CD14-positive monocyte (primary cell): ENCODE data around the gene TMPRSS2. TPM values are rescaled to one million over a fixed set of nuclear protein-coding genes. Genes with fewer than 3 reads are reported as not detected.

Experiments used
- DNase-seq, 3 donors: peaks; one replicate each; pipeline ENCODE4 v3.0.0-alpha.2; 2011 to 2022
- H2AFZ ChIP-seq: 2 replicates; pipeline ENCODE4 v1.6.0; 2012; ENCODE audit warnings: mild to moderate bottlenecking, low read depth, low read length, inconsistent platforms; ENCODE audit not compliant: insufficient read depth, poor library complexity, severe bottlenecking
- H3K27ac ChIP-seq, 2 donors: 1 replicate in 1 of 2; 2 replicates in 1 of 2; pipeline ENCODE4 v1.5.1; 2012 to 2013; ENCODE audit warnings: low read length in 2 of 2, control low read depth in 1 of 2, inconsistent platforms in 1 of 2, low read depth in 1 of 2, mild to moderate bottlenecking in 1 of 2
- H3K27me3 ChIP-seq, 2 donors: one replicate each; pipeline versions ENCODE4 v1.6.0 to v1.6.1; 2011 to 2013; ENCODE audit warnings: low read length in 2 of 2; ENCODE audit not compliant: control insufficient read depth in 2 of 2, insufficient read depth in 2 of 2
- H3K36me3 ChIP-seq, 2 donors: replicated peaks in 1 of 2; 1 replicate in 1 of 2; 2 replicates in 1 of 2; pipeline versions ENCODE4 v1.5.1 to v1.6.1; 2012 to 2013; ENCODE audit warnings: low read length in 2 of 2, control low read depth in 1 of 2, inconsistent platforms in 1 of 2, mild to moderate bottlenecking in 1 of 2; ENCODE audit not compliant: insufficient read depth in 2 of 2, control insufficient read depth in 1 of 2
- H3K4me1 ChIP-seq, 2 donors: 1 replicate in 1 of 2; 2 replicates in 1 of 2; pipeline versions ENCODE4 v1.5.1 to v1.6.1; 2012 to 2013; ENCODE audit warnings: low read length in 2 of 2, control low read depth in 1 of 2, inconsistent platforms in 1 of 2, mild to moderate bottlenecking in 1 of 2, moderate library complexity in 1 of 2; ENCODE audit not compliant: insufficient read depth in 2 of 2, control insufficient read depth in 1 of 2
- H3K4me2 ChIP-seq: replicated peaks from 2 replicates; pipeline ENCODE3; 2012; ENCODE audit warnings: low read length, moderate library complexity, mild to moderate bottlenecking; ENCODE audit not compliant: poor library complexity, severe bottlenecking; ENCODE audit errors: extremely low read depth
- H3K4me3 ChIP-seq, 3 experiments: fragments of 200-600 bp in 1 of 3; sonication (generic) in 1 of 3; replicated peaks in 1 of 3; 1 replicate in 2 of 3; 2 replicates in 1 of 3; pipeline ENCODE4 v1.5.1; 2011 to 2013; ENCODE audit warnings: low read length in 3 of 3, mild to moderate bottlenecking in 3 of 3, control low read depth in 2 of 3, low read depth in 2 of 3, inconsistent platforms in 1 of 3, moderate library complexity in 1 of 3
- H3K79me2 ChIP-seq: 2 replicates; pipeline ENCODE4 v1.6.0; 2012; ENCODE audit warnings: mild to moderate bottlenecking, control low read depth, inconsistent platforms, low read length, moderate library complexity; ENCODE audit not compliant: insufficient read depth
- H3K9ac ChIP-seq: 2 replicates; pipeline ENCODE4 v1.6.0; 2017; ENCODE audit warnings: low read length, mild to moderate bottlenecking; ENCODE audit not compliant: insufficient read depth, poor library complexity, severe bottlenecking
- H3K9me3 ChIP-seq, 2 donors: replicated peaks in 1 of 2; 1 replicate in 1 of 2; 2 replicates in 1 of 2; pipeline versions ENCODE4 v1.5.1 to v1.6.1; 2012 to 2013; ENCODE audit warnings: low read length in 2 of 2, control low read depth in 1 of 2; ENCODE audit not compliant: control insufficient read depth in 1 of 2, insufficient read depth in 1 of 2
- H4K20me1 ChIP-seq: 2 replicates; pipeline ENCODE4 v1.6.0; 2012; ENCODE audit warnings: mild to moderate bottlenecking, low read length, control low read depth, moderate library complexity; ENCODE audit not compliant: insufficient read depth
- H3K27ac Mint-ChIP-seq, 7 donors: one replicate each; pipeline ENCODE4 v1.8.0; 2020; ENCODE audit warnings: mild to moderate bottlenecking in 7 of 7, mixed read lengths in 7 of 7, moderate library complexity in 6 of 7, inconsistent platforms in 2 of 7
- H3K27me3 Mint-ChIP-seq, 3 donors: one replicate each; pipeline ENCODE4 v1.8.0; 2021 to 2022; ENCODE audit warnings: low read depth in 3 of 3, mild to moderate bottlenecking in 3 of 3, mixed read lengths in 3 of 3, moderate library complexity in 3 of 3, inconsistent platforms in 1 of 3
- H3K36me3 Mint-ChIP-seq, 2 donors: one replicate each; pipeline ENCODE4 v1.8.0; 2020; ENCODE audit warnings: mixed read lengths in 2 of 2, inconsistent platforms in 1 of 2, mild to moderate bottlenecking in 1 of 2
- H3K4me1 Mint-ChIP-seq: one replicate; pipeline ENCODE4 v1.8.0; 2020; ENCODE audit warnings: mild to moderate bottlenecking, mixed read lengths
- H3K4me3 Mint-ChIP-seq, 2 donors: one replicate each; pipeline ENCODE4 v1.8.0; 2020; ENCODE audit warnings: mild to moderate bottlenecking in 2 of 2, mixed read lengths in 2 of 2, moderate library complexity in 1 of 2
- H3K9me3 Mint-ChIP-seq, 7 donors: one replicate each; pipeline ENCODE4 v1.8.0; 2020 to 2022; ENCODE audit warnings: mixed read lengths in 7 of 7, mild to moderate bottlenecking in 6 of 7, moderate library complexity in 6 of 7, inconsistent platforms in 2 of 7
- CTCF ChIP-seq: fragments of 200-600 bp; IDR thresholded peaks from one replicate; pipeline ENCODE4 v1.8.0; 2022; ENCODE audit warnings: antibody characterized with exemption, mild to moderate bottlenecking
- WGBS: methylation state at CpG from one replicate; pipeline ENCODE4 v1.1.5; 2013; ENCODE audit warnings: missing lambda C conversion rate; ENCODE audit not compliant: insufficient coverage; 5-methylcytosine and 5-hydroxymethylcytosine counted together
- intact Hi-C, 2 donors: fragments of 100-400 bp; cut with micrococcal nuclease; formaldehyde crosslinking; loops; one replicate each; pipeline versions ENCODE4 v1.15.0 to v1.15.1; 2023
- polyA plus RNA-seq, 3 donors: library from polyadenylated mRNA; depleted of rRNA in 1 of 3; unstranded in 2 of 3; stranded (reverse) in 1 of 3; fragments of 300-500 nt in 2 of 3; fragments of >200 nt in 1 of 3; fragmentation: Illumina TruSeq in 2 of 3; gene quantifications; 1 replicate in 2 of 3; 2 replicates in 1 of 3; pipeline ENCODE4 v1.2.3, GENCODE V29; 2012 to 2021

Gene TMPRSS2
- polyA plus RNA-seq, 3 donors = not detected

GRCh38 chr21:41429305-41429704 lies 78.7 kb downstream of the TMPRSS2 start:
- no peak for DNase-seq
- H3K27ac Mint-ChIP-seq = no peak overlapping the region
- H3K4me1 Mint-ChIP-seq = peaks cover 39% of the 10 kb centered on the region
- Histone ChIP-seq H2AFZ (no peak overlapping the region), H3K27me3 (peaks cover 0 to 7% of the 10 kb centered on the region in 2 donors), H3K9me3 (no peaks in the 10 kb centered on the region), H3K36me3 (peaks cover 54 to 63% of the 10 kb centered on the region in 2 donors), H3K4me1 (peaks cover 18 to 27% of the 10 kb centered on the region in 2 donors), H3K79me2 (no peaks in the 10 kb centered on the region), H4K20me1 (peaks cover 4% of the 10 kb centered on the region), H3K9ac (no peak overlapping the region), H3K27ac (no peak overlapping the region), H3K4me3 (no peak overlapping the region), H3K4me2 (no peak overlapping the region)
- intact Hi-C loops = loop anchor here in 1 of 2 donors (5.0 kb wide), 1 partner anchor 67 kb away; the partner anchor contains the start of gene MX2
- no peak for TF ChIP-seq CTCF
- peaks cover 2 to 16% (median 12%) of the 10 kb centered on the region in 3 donors for H3K27me3 Mint-ChIP-seq
- H3K4me3 Mint-ChIP-seq = no peak overlapping the region
- peaks cover 0 to 6% (median under 1%) of the 10 kb centered on the region in 7 donors for H3K9me3 Mint-ChIP-seq
- peaks cover 61 to 72% of the 10 kb centered on the region in 2 donors for H3K36me3 Mint-ChIP-seq
- WGBS = 100% methylated on average over 1 of the region's 3 CpGs

GRCh38 chr21:41428847-41429246 lies 79.1 kb downstream of the TMPRSS2 start:
- Mint-ChIP-seq H3K27ac (no peak overlapping the region), H3K4me3 (no peak overlapping the region), H3K27me3 (peaks cover 2 to 16% (median 12%) of the 10 kb centered on the region in 3 donors), H3K36me3 (peaks cover 58 to 69% of the 10 kb centered on the region in 2 donors), H3K4me1 (peaks cover 44% of the 10 kb centered on the region), H3K9me3 (peaks cover 0 to 4% (median 0%) of the 10 kb centered on the region in 7 donors)
- no peak overlapping the region for H3K4me2 ChIP-seq
- no peak overlapping the region for H3K27ac ChIP-seq
- H3K4me3 ChIP-seq = no peak overlapping the region
- peaks cover 4% of the 10 kb centered on the region for H4K20me1 ChIP-seq
- no peaks in the 10 kb centered on the region for H3K9me3 ChIP-seq
- DNase-seq = no peak
- peaks cover 50 to 59% of the 10 kb centered on the region in 2 donors for H3K36me3 ChIP-seq
- WGBS = 100% methylated on average over 4 of the region's 6 CpGs
- H3K9ac ChIP-seq = no peak overlapping the region
- H3K79me2 ChIP-seq = no peaks in the 10 kb centered on the region
- intact Hi-C loops = loop anchor here in 1 of 2 donors (5.0 kb wide), 1 partner anchor 67 kb away; the partner anchor contains the start of gene MX2
- H3K27me3 ChIP-seq = peaks cover 0 to 7% of the 10 kb centered on the region in 2 donors
- peaks cover 23 to 32% of the 10 kb centered on the region in 2 donors for H3K4me1 ChIP-seq
- TF ChIP-seq CTCF = no peak
- H2AFZ ChIP-seq = no peak overlapping the region
